Pulmonary artery endothelial cell (primary cell): ENCODE results near the gene FOXP1. TPM values are rescaled to one million over a fixed set of nuclear protein-coding genes. Genes with fewer than 3 reads are reported as not detected.

Source experiments
- DNase-seq: peaks from one replicate; pipeline ENCODE4 v3.0.0-alpha.2; 2011; ENCODE audit warnings: low read depth, low spot score
- total RNA-seq: library from RNA; depleted of rRNA; stranded (reverse); fragments of >200 nt; gene quantifications from 2 replicates; pipeline ENCODE4 v1.2.3, GENCODE V29; 2014

Gene FOXP1
- total RNA-seq, 1 donor from 2014 or later, result 48.2 TPM

- DNase-seq, result no peak
Observed at GRCh38 chr3:70952033-70952747, 631.3 kb downstream of the FOXP1 start.

- DNase-seq, result no peak
Observed at GRCh38 chr3:70951316-70951715, 632.2 kb downstream of the FOXP1 start.

- DNase-seq, result no peak
Observed at GRCh38 chr3:70947579-70947978, 635.9 kb downstream of the FOXP1 start.

- no peak for DNase-seq
Observed at GRCh38 chr3:70943886-70944285, 639.6 kb downstream of the FOXP1 start.

GRCh38 chr3:70933105-70933810 lies 650.3 kb downstream of the FOXP1 start:
- DNase-seq, result peak; percentile 11

GRCh38 chr3:70930066-70930465 lies 653.5 kb downstream of the FOXP1 start:
- DNase-seq, result no peak

- no peak for DNase-seq
Observed at GRCh38 chr3:70927239-70927638, 656.3 kb downstream of the FOXP1 start.

- DNase-seq, result no peak
Observed at GRCh38 chr3:70926835-70927234, 656.7 kb downstream of the FOXP1 start.

- no peak for DNase-seq
Observed at GRCh38 chr3:70919661-70920060, 663.9 kb downstream of the FOXP1 start.

- DNase-seq, result no peak
Observed at GRCh38 chr3:70919091-70919490, 664.4 kb downstream of the FOXP1 start.

- DNase-seq, result no peak
Observed at GRCh38 chr3:70916375-70917055, 667.0 kb downstream of the FOXP1 start.

GRCh38 chr3:70914862-70915261 lies 668.7 kb downstream of the FOXP1 start:
- DNase-seq, result no peak

- DNase-seq, result no peak
Observed at GRCh38 chr3:70911719-70912118, 671.8 kb downstream of the FOXP1 start.

- DNase-seq, result no peak
Observed at GRCh38 chr3:70905491-70905890, 678.0 kb downstream of the FOXP1 start.

Other genes starting within 250 kb of the FOXP1 start
- gene EIF4E3, start 141.7 kb upstream of the FOXP1 start, total RNA-seq, result 2.3 and 2.4 TPM in 2 replicates
- not detected in 2 replicates for gene GPR27, start 170.1 kb upstream of the FOXP1 start, total RNA-seq
- not detected in 2 replicates for gene PROK2, start 201.4 kb upstream of the FOXP1 start, total RNA-seq